Metanephros (tissue), 2 donors: ENCODE results near the gene BMPR1A. TPM values are rescaled to one million over a fixed set of nuclear protein-coding genes. Genes with fewer than 3 reads are reported as not detected.

Experiments used
- small RNA-seq: library from RNA; depleted of rRNA; stranded (forward); fragments of <200 nt; gene quantifications from one replicate; pipeline ENCODE3, GENCODE V24; 2014; ENCODE audit warnings: low replicate concordance
- total RNA-seq: library from RNA; depleted of rRNA; stranded (reverse); fragments of >200 nt; gene quantifications from one replicate; pipeline ENCODE4 v1.2.3, GENCODE V29; 2014

BMPR1A gene
- 53.4 TPM for total RNA-seq

GRCh38 chr10:86756511-86757112 is at the start of gene BMPR1A:
Gene BMPR1A (plus strand): TSS chr10:86756619. CDS start chr10:86876019, 119,400 bp downstream.

DNA sequence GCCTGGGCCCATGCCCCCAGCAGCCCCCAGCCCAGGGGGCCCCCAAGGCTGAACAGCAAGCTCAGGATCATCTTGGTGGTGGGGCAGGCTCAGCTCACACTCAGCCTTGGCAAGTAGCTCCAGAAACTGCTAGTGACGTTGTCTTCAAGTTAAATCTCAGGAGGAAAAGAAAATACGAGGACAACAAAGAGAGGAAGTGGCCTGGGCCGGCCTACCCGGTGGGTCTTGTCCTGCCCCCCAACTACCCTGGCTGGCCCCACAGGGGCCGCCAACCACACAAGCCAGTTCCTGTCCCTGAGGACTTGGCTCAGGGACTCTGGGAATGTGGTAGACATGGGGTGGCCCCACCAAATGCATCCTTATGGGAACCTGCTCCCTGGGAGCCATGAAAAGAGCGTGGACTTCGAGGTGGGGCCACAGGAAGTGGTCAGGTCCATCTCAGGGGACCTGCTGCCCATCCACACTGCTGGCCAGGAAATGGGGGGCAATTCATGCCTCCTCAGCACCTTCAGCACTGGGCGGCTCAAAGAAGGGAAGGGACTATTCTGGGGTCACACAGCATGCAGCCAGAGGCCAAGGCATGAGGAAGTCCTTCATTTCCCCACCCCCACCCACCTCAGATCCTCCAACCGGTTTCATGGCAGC is 201.2 kb downstream of the BMPR1A start, which contains the start of gene MMRN2:
MMRN2 (minus strand) TSS at position 145 of the 645 bp plus-strand sequence; CDS start at position 71, 74 bp downstream.

GRCh38 chr10:86958116-86958900 is 201.9 kb downstream of the BMPR1A start, which contains the start of gene SNCG:
Gene SNCG (plus strand): TSS chr10:86958599. CDS start chr10:86958698, 99 bp downstream.

DNA sequence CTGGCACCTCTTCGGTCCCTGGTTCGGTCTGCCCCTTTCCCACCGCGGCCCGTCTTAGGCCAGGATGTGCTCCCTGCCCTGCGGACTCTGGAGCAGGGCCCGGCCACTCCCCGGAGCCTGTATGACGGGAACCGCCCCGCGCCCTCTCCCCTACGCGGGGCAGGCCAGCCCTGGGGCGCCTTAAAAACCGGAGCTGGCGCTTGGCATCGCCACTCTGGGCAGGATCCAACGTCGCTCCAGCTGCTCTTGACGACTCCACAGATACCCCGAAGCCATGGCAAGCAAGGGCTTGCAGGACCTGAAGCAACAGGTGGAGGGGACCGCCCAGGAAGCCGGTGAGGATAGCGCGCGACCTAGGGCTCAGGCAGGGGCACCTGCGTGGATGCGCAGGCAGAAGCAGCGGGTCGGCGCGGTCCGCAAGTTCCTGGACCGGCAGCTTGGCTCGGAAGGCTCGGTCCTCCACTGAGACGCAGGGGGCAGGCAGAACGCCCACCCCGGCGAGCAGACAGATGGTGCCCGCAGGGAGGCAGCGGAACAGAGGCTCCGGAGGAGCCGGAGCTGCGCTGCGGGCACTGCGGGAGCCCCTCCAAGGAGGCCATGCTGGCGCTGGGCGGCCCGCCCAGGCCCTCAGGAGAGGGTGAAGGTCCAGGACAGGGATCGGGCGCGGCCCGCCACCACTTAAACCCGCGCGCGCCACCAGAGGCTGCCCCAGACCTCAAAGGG is 212.0 kb downstream of the BMPR1A start, which contains the start of gene ADIRF:
ADIRF (plus strand) TSS at position 212 of the 723 bp plus-strand sequence; CDS start at position 275, 63 bp downstream.

Small RNAs within 50 kb of the gene (small RNA-seq; reads per million reads assigned to genes)
- gene RNU1-19P: not detected

Other genes starting within 250 kb of the BMPR1A start
- gene WAPL, start 234.8 kb upstream of the BMPR1A start, total RNA-seq: 44.6 TPM
- not detected for gene OPN4, start 102.1 kb upstream of the BMPR1A start, total RNA-seq
- 64.6 TPM for gene LDB3, start 88.1 kb upstream of the BMPR1A start, total RNA-seq
- gene MMRN2, start 201.0 kb downstream of the BMPR1A start, total RNA-seq: 40.6 TPM
- 20.1 TPM for gene SNCG, start 202.0 kb downstream of the BMPR1A start, total RNA-seq
- gene ADIRF, start 211.9 kb downstream of the BMPR1A start, total RNA-seq: 46.2 TPM